ACC112 (cell line): ENCODE results near the gene RABGGTA.
"Not testable (repeated sequence)": the region's sequence is repeated elsewhere in the genome, so short reads cannot be mapped to it uniquely, and the experiment has no call there.

Source experiments
- H2AFZ ChIP-seq: fragments of 200-600 bp; sonication (generic); one replicate; pipeline ENCODE4 v1.6.0; 2017; ENCODE audit warnings: antibody characterized with exemption, low read length; ENCODE audit not compliant: unreplicated experiment
- H3K27ac ChIP-seq: fragments of 200-600 bp; sonication (generic); 2 replicates; pipeline ENCODE4 v1.5.1; 2014; ENCODE audit warnings: low read depth, mild to moderate bottlenecking, antibody characterized with exemption, low read length, moderate library complexity
- H3K27me3 ChIP-seq: fragments of 200-600 bp; sonication (generic); 2 replicates; pipeline ENCODE4 v1.6.1; 2014; ENCODE audit warnings: mild to moderate bottlenecking, antibody characterized with exemption, low read length, moderate library complexity, mixed read lengths; ENCODE audit not compliant: insufficient read depth
- H3K36me3 ChIP-seq: fragments of 200-600 bp; sonication (generic); 2 replicates; pipeline ENCODE4 v1.6.1; 2016; ENCODE audit warnings: mild to moderate bottlenecking, antibody characterized with exemption, low read length, moderate library complexity, mixed read lengths; ENCODE audit not compliant: insufficient read depth
- H3K4me1 ChIP-seq: fragments of 200-600 bp; sonication (generic); one replicate; pipeline ENCODE4 v1.6.1; 2016; ENCODE audit warnings: low read length, mixed read lengths; ENCODE audit not compliant: insufficient read depth, unreplicated experiment, control insufficient read depth
- H3K4me3 ChIP-seq: fragments of 200-600 bp; sonication (generic); 2 replicates; pipeline ENCODE4 v1.5.1; 2014; ENCODE audit warnings: mild to moderate bottlenecking, low read depth, low read length
- H3K79me2 ChIP-seq: fragments of 200-600 bp; sonication (generic); one replicate; pipeline ENCODE4 v1.6.0; 2016; ENCODE audit warnings: low read length; ENCODE audit not compliant: control insufficient read depth, unreplicated experiment, insufficient read depth

RABGGTA gene

DNA sequence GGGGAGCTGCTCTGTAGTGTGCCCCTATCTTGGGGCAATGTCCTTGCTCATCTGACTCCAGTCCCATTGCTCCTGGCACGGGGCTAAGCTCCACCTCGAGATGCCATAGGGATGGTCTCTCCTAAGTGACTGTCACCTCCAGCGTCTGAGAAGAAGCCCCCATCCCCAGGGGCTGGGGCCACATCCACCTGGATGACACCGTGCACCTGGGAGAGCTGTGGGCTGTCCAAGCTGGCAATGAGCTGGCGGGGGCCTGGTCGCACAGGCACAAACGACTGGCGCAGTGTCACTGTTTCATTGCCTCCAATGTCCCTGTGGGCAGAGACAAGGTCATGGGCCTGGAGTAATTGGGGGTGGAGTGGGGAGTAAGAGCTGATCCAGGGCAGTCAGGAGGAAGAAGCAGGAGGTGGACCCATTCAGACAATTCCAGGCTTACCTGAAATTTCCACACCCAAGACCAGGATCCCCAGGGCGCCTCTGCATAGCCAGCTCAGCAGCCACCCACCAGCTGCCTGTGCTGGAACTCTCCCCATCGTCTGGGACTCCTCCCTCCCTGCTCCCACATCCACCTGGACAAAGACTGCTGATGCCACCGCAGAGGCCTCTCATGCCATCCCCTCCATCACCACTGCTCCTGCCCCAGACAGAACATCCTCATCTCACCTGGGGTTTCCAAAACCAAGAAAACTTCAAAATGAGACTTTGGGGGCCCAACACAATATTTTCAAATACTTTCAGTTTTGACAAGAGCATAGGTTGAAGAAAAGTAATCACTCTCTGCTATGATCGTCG is 22.0 kb downstream of the RABGGTA start:
- Histone ChIP-seq H3K79me2 (no peaks in the 10 kb centered on the region), H2AFZ (no peak overlapping the region), H3K4me3 (no peak overlapping the region), H3K27me3 (no peaks in the 10 kb centered on the region), H3K27ac (no peak overlapping the region), H3K4me1 (peaks cover 26% of the 10 kb centered on the region), H3K36me3 (no peaks in the 10 kb centered on the region)

DNA sequence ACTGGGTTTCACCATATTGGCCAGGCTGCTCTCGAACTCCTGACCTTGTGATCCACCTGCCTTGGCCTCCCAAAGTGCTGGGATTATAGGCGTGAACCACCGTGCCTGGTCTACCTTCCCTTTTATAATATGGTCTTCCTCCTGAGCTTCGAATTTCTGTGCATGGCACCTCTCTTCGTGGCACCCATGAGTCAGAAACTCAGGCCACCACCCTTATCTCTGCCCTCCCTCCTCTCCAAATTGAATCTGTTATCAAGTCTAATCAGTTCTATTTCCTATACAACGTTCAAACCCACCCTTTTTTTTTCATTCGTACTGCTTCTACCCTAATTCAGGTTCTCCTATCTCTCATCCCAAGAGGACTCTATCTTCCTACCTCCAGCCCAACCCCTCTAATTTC is 24.0 kb downstream of the RABGGTA start:
- H3K27ac ChIP-seq, result no peak overlapping the region

DNA sequence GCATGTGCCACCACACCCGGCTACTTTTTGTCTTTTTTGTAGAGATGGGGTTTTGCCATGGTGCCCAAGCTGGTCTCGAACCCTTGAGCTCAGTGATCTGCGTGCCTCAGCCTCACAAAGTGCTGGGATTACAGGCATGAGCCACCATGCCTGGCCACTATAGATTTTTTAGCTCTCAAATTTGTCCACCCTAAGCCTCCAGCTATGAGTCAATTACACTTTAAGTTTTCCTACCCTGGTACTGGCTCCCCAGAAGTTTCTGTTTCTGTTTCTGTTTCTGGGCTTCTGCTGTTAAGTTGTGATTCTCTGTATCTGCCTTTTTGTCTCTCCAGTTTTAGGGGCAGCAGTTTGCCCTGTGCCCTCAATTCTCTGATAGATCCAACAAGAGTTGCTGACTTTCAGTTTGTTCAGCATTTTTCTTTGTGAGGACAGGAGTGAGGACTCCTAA is 24.6 kb downstream of the RABGGTA start:
- peak overlapping the region; percentile 55 for H2AFZ ChIP-seq
- H3K4me3 ChIP-seq, result no peak overlapping the region
- peak overlapping the region; percentile 47 for H3K27ac ChIP-seq
- H3K4me1 ChIP-seq, result peaks cover 25% of the 10 kb centered on the region
- H3K36me3 ChIP-seq, result no peaks in the 10 kb centered on the region
- peaks cover 3% of the 10 kb centered on the region for H3K79me2 ChIP-seq
- no peaks in the 10 kb centered on the region for H3K27me3 ChIP-seq

More for the DNA sequence above, 24.0 kb downstream of the RABGGTA start:
- H3K4me1 ChIP-seq, result peaks cover 31% of the 10 kb centered on the region
- H3K4me3 ChIP-seq, result no peak overlapping the region
- no peaks in the 10 kb centered on the region for H3K79me2 ChIP-seq
- no peaks in the 10 kb centered on the region for H3K27me3 ChIP-seq
- no peaks in the 10 kb centered on the region for H3K36me3 ChIP-seq
- no peak overlapping the region for H2AFZ ChIP-seq

- not testable (repeated sequence) for H3K27ac ChIP-seq, H3K27me3 ChIP-seq, H2AFZ ChIP-seq, H3K4me3 ChIP-seq, H3K36me3 ChIP-seq
- H3K4me1 ChIP-seq, result peaks cover 25% of the 10 kb centered on the region
- H3K79me2 ChIP-seq, result peaks cover 16% of the 10 kb centered on the region
Observed at GRCh38 chr14:24245350-24245749, 26.0 kb downstream of the RABGGTA start.

DNA sequence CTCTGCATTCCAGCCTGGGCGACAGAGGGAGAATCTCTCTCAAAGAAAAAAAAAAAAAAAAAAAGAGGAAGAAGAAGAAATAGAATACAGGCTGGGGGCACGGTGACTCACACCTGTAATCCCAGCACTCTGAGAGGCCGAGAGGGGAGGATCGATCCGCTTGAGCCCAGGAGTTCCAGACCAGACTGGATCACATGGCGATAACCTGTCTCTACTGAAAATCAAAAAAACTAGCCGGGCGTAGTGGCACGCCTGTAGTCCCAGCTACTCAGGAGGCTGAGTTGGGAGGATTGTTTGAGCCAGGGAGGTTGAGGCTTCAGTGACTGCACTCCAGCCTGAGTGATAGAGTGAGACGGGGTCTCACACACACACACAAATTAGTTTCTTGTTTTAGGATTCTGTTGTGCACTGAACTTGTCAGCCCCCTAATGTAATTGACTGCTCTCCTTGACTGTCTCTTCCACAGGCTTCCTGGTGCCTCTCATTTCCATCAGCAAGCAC is 28.0 kb downstream of the RABGGTA start:
- H3K27ac ChIP-seq, result peak overlapping the region; percentile 91
- no peaks in the 10 kb centered on the region for H3K27me3 ChIP-seq
- no peak overlapping the region for H2AFZ ChIP-seq
- H3K36me3 ChIP-seq, result peaks cover 20% of the 10 kb centered on the region
- H3K4me3 ChIP-seq, result peak overlapping the region; percentile 89
- peaks cover 32% of the 10 kb centered on the region for H3K79me2 ChIP-seq
- H3K4me1 ChIP-seq, result peaks cover 44% of the 10 kb centered on the region

- H2AFZ ChIP-seq, result peak overlapping the region; percentile 62
- H3K4me3 ChIP-seq, result peak overlapping the region; percentile 89
- peaks cover 49% of the 10 kb centered on the region for H3K4me1 ChIP-seq
- peaks cover 32% of the 10 kb centered on the region for H3K79me2 ChIP-seq
- peaks cover 29% of the 10 kb centered on the region for H3K36me3 ChIP-seq
- H3K27ac ChIP-seq, result peak overlapping the region; percentile 91
- no peaks in the 10 kb centered on the region for H3K27me3 ChIP-seq
Observed at GRCh38 chr14:24241829-24242443, 29.5 kb downstream of the RABGGTA start.

DNA sequence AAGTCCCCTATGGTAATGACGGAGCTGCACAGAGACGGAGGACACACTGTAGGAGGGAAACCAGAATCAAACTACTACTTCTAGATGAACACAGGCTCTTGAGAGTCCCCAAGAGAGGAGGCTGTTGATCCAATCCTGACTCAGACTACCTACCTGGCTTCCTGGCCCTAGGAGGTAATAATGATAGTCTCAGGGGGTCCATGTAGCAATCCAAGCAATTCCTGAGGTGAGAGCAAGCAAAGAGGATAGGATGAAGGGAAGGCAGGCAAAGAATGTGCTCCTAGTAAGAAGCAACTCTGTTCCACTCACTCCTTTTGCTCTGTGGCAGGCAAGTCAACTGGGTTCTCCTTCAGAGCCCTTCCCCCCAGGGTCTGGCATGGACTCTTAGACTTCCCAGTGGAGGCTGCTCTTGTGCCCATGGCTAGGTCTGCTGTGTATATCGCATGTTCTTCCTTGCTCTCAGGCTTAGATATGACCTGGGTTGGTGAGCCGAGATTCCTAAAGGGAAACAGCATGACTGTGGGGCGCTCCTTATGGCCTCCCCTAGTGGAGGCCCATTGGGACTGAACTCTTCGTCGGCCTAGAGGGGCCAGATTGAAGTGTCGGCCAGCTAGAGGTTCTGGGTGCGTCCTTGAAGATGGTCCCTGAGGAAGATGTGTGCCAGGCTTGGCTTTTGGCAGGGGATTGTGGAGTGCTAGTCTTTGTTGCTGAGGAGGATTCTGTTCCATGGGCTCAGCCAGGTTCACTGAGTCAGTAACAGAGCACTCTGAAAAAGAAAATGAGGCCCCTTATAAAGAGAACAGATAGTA is 31.1 kb downstream of the RABGGTA start:
- Histone ChIP-seq H3K79me2 (peaks cover 36% of the 10 kb centered on the region), H3K4me3 (peak overlapping the region; percentile 89; the same call in 1 of the 2 replicates), H2AFZ (no peak overlapping the region), H3K36me3 (peaks cover 38% of the 10 kb centered on the region), H3K27ac (no peak overlapping the region), H3K4me1 (peaks cover 45% of the 10 kb centered on the region), H3K27me3 (no peaks in the 10 kb centered on the region)

- H3K79me2 ChIP-seq, result peaks cover 53% of the 10 kb centered on the region
- peaks cover 58% of the 10 kb centered on the region for H3K4me1 ChIP-seq
- peaks cover 44% of the 10 kb centered on the region for H3K36me3 ChIP-seq
Observed at GRCh38 chr14:24238527-24239037, 32.8 kb downstream of the RABGGTA start.

DNA sequence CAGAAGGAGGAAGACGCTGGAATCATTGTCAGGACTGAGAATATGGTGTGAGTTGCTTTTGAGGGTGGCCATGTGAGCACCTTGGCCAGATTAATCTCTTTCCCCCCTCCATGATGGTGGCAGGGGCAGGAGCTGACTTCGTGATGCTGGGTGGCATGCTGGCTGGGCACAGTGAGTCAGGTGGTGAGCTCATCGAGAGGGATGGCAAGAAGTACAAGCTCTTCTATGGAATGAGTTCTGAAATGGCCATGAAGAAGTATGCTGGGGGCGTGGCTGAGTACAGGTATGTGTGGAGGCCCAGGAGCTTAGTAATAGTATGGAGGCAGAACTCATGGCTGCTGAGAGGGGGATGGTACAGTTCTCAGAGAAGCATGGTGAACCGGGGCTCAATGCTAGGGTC is 33.3 kb downstream of the RABGGTA start:
- Histone ChIP-seq H3K27ac (no peak overlapping the region), H3K4me3 (no peak overlapping the region), H3K79me2 (peaks cover 58% of the 10 kb centered on the region), H2AFZ (no peak overlapping the region), H3K4me1 (peaks cover 59% of the 10 kb centered on the region), H3K27me3 (no peaks in the 10 kb centered on the region), H3K36me3 (peaks cover 44% of the 10 kb centered on the region)

More at GRCh38 chr14:24238527-24239037, 32.8 kb downstream of the RABGGTA start:
- Histone ChIP-seq H3K4me3 (0 out of 2 replicates have a peak overlapping the region, but pooled peaks have one; percentile 5), H3K27me3 (no peaks in the 10 kb centered on the region), H3K27ac (peak overlapping the region; percentile 1; the same call in 1 of the 2 replicates), H2AFZ (no peak overlapping the region)

- Histone ChIP-seq H3K27ac (no peak overlapping the region), H3K36me3 (peaks cover 44% of the 10 kb centered on the region), H2AFZ (no peak overlapping the region), H3K79me2 (peaks cover 61% of the 10 kb centered on the region), H3K4me3 (no peak overlapping the region), H3K27me3 (no peaks in the 10 kb centered on the region), H3K4me1 (peaks cover 59% of the 10 kb centered on the region)
Observed at GRCh38 chr14:24237463-24237955, 33.9 kb downstream of the RABGGTA start.
